LoVo (cell line): Measurements from ENCODE around the gene NEURL1.
"Not testable (repeated sequence)": the region's sequence is repeated elsewhere in the genome, so short reads cannot be mapped to it uniquely, and the experiment has no call there.

Source experiments
- DNase-seq: peaks from one replicate; pipeline ENCODE4 v3.0.0-alpha.2; 2016; ENCODE audit warnings: low spot score

NEURL1 gene

GRCh38 chr10:103495321-103495720 is 1.8 kb downstream of the NEURL1 start:
- DNase-seq, result no peak

GRCh38 chr10:103497161-103497915 is 3.8 kb downstream of the NEURL1 start:
- no peak for DNase-seq

GRCh38 chr10:103498936-103499638 is 5.6 kb downstream of the NEURL1 start:
- DNase-seq, result no peak

GRCh38 chr10:103499881-103500280 is 6.4 kb downstream of the NEURL1 start:
- no peak for DNase-seq

GRCh38 chr10:103500481-103500880 is 7.0 kb downstream of the NEURL1 start:
- no peak for DNase-seq

- DNase-seq, result no peak
Measured at GRCh38 chr10:103501186-103501585, 7.7 kb downstream of the NEURL1 start.

- no peak for DNase-seq
Measured at GRCh38 chr10:103502849-103503660, 9.6 kb downstream of the NEURL1 start.

GRCh38 chr10:103503777-103504176 is 10.3 kb downstream of the NEURL1 start:
- not testable (repeated sequence) for DNase-seq

- DNase-seq, result peak; percentile 78
Measured at GRCh38 chr10:103504181-103504783, 10.8 kb downstream of the NEURL1 start.

- DNase-seq, result no peak
Measured at GRCh38 chr10:103506061-103506460, 12.6 kb downstream of the NEURL1 start.

GRCh38 chr10:103507235-103508191 is 14.0 kb downstream of the NEURL1 start:
- no peak for DNase-seq

- DNase-seq, result no peak
Measured at GRCh38 chr10:103510046-103510685, 16.7 kb downstream of the NEURL1 start.

GRCh38 chr10:103510791-103511752 is 17.6 kb downstream of the NEURL1 start:
- DNase-seq, result no peak

- DNase-seq, result no peak
Measured at GRCh38 chr10:103512166-103512565, 18.7 kb downstream of the NEURL1 start.

GRCh38 chr10:103512591-103513379 is 19.3 kb downstream of the NEURL1 start:
- peak; percentile 58 for DNase-seq

- no peak for DNase-seq
Measured at GRCh38 chr10:103513380-103514060, 20.0 kb downstream of the NEURL1 start.

- no peak for DNase-seq
Measured at GRCh38 chr10:103514244-103514643, 20.7 kb downstream of the NEURL1 start.
